NCI-H510A (cell line): ENCODE results near the gene ZCCHC12.
A peak's percentile ranks its signal among the peaks of the same experiment; 100 is the strongest.
"Not testable (repeated sequence)": the region's sequence is repeated elsewhere in the genome, so short reads cannot be mapped to it uniquely, and the experiment has no call there.

ENCODE experiments used
- DNase-seq: peaks from one replicate; lab custom pipeline; 2025; lab: John Stamatoyannopoulos, UW

Gene ZCCHC12

DNA sequence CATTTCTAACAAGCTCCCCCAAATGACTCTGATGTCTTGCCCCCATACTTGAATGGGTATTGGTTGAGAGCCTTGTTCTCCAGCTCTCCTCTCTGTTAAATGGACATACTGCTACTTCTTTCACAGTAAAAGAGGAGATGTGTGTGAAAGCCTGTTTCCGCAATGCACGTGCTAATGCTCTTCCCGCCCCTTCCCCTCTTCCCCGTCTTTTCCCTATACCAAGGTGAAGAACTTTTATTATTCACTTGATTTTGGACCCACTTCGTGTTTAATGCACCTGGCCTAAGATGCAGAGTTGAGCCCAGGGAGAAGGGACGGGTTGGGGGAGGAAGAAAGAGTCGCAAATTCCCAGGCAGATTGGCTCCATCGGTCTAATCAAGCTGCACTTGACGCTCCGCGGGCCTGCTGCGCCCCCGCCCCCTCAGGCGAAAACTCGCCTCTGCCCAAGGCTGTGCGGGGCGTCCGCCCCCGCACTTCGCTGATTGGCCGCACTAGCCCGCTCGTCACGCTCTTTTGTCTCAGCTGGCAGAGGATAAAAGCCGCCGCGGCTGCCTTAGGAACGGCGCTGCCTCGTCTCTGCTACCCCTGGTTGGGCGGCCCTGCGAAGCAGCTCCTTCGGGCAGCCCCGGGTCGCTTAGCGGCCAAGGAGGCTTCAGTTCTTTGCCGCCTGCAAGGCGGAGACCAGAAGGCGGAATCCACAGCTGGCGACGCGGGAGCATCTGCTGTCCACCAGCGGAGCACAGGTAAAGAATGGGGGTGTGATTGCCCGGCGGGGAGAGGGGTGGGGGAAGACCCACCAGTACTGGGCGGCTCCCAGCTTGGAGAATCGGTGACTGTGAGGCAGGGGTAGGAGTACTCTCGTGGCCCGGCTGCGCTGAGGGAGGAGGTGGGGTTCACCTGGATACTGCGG is at the start of gene ZCCHC12:
ZCCHC12 (plus strand) TSS at position 562 of the 910 bp plus-strand sequence. CDS start 1,421 bp downstream, outside the sequence.
- DNase-seq, result peak; percentile 58

DNA sequence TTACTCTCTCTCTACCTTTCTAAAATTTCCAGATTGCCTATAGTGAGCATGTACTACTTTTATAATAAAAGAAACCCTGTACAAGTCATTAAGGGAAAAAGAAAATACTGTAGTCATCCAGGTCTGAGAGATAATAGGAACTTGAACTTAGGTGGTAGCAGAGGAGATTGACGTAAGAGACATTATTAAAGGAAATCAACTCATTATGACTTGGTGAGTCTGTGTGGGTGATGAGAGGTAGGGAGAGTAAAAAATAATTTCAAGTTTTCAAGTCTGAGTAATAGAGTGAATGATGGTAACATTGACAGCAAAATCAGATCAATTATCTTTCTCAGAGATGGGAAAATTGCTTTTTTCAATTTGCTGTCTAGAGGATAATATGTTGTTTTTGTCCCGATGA is 44.0 kb upstream of the ZCCHC12 start:
- no peak for DNase-seq

DNA sequence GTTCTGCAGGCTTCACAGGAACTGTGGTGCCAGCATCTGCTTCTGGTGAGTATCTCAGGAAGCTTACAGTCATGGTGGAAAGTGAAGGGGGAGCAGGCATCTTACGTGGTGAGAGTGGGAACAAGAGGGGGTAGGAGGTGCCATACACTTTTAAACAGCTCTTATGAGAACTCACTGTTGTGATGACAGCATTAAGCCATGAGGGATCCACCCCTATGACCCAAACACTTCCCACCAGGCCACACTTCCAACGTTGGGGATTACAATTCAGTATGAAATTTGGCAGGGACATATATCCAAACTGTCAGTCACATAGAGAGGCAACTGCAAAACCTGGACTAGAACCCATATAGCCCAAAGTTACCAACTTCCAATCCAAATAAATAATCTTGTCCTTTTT is 43.1 kb upstream of the ZCCHC12 start:
- no peak for DNase-seq

DNA sequence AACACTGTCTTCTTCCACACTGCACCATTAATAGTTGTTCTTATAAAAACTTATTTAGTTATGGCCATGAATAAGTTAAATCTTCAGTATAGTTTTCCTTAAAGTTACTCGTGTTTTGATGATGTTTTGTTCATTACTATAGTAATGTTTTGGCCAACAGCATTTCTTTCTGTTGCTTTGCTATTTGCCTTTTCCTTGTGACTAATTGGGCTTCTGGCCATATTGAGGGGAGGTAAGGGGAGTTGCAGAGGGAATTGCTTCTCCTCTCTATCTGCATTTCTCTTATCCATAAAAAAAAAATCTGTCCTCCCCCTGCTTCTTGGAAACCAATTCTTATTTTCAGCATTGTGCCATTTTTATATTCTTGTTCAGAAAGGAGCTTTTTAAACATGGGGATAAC is 42.7 kb upstream of the ZCCHC12 start:
- DNase-seq, result no peak

DNA sequence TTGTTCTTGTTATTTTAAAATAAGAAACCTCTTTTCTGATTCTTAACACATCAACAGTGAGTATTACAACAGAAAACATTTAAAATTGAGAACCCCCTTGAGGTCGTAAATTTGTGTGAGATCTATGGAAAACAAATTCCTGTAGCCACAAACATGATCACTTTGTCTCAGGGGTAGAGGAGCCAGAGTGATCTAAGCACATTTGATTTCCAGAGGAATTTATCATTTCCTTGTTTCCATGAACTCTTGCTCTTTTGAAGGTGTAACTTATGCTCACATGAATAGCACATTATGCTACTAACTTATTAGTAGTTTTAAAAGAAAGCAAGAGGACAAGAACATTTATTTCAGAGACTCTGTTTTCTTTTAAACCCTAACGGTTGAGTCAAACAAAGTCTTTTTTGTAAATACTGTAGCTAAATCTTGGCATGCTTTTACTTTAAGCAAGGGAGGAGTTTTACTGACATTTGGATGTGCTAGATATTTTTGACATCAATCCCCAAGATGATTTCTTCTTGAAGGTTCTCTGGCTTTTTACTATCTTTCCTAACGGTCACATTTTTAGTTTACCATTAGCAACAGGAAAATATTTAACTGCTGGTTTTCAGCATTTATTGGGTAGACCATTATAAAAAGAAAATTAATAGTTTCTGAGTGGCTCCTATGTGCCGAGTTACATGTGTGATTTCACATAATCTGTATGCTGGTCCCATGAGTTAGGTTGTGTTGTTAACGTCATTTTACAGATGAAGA is 27.9 kb upstream of the ZCCHC12 start:
- DNase-seq, result no peak

DNA sequence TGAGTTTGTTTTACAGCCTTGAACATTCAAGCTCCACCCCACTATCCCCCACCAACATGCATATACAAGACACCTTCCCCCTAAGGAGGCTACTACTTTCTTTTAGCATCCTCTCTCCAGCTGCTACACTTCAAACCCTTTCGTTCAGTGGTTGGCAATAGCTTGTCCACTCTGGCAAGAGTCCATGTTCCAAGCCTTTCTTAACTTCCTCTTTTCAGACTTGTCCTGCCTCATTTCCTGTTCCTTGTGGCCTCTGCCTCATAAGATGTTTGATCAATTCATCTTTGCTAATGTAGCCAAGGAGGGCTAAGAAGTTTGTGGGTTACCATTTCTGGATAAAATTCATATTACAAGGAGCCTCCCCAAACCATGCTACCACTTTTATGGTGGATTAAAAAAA is 20.8 kb upstream of the ZCCHC12 start:
- no peak for DNase-seq

DNA sequence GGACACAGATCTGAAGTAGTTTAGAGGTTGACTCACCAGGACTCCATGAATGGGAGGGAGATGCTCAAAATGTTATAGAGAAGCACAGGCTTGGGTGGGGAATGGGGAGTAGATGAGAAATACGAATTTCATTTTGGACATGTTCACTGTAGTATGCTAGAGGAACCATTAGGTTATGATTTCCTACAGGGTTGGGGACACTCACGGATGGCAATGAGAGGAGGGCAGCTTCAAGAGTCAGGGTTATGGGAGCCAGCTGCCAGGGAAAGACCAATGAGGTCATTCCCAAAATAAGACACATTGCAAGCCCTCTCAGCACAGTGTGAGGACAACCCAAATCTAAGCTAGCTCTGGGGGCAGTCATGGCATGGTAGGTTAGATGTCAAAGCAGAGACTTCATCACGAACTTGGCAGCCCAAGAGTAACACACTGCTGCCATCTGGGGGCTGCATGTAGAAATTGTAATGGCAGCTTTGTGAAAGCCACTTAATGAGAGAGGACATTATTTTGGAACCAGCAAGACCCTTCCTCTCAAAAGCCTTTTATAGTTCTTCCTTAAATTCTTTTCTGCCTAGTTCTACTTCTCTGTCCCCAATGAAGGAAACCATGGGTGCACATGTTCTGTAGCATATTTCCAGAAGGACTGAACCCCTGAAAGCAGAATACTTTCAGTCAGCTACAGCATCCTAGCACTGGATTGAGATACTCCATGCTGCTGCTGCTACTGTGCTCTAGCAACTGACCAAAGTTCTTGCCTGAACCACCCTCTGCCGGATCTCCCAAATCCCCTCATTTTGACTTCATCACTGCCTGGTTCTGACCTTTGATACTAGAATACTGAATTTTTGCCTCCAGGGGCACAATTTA is 16.2 kb upstream of the ZCCHC12 start:
- DNase-seq, result peak; percentile 14

DNA sequence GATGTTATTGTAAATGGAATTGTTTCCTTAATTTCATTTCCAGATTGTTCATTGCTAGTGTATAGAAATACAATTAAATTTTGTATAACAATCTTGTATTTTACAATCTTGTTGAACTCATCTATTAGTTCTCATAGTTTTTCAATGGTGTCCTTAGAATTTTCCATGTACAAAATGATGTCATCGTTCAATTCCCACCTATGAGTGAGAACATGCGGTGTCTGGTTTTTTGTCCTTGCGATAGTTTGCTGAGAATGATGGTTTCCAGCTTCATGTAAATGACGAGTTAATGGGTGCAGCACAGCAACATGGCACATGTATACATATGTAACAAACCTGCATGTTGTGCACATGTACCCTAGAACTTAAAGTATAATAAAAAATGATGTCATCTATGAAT is 6.4 kb upstream of the ZCCHC12 start:
- not testable (repeated sequence) for DNase-seq

DNA sequence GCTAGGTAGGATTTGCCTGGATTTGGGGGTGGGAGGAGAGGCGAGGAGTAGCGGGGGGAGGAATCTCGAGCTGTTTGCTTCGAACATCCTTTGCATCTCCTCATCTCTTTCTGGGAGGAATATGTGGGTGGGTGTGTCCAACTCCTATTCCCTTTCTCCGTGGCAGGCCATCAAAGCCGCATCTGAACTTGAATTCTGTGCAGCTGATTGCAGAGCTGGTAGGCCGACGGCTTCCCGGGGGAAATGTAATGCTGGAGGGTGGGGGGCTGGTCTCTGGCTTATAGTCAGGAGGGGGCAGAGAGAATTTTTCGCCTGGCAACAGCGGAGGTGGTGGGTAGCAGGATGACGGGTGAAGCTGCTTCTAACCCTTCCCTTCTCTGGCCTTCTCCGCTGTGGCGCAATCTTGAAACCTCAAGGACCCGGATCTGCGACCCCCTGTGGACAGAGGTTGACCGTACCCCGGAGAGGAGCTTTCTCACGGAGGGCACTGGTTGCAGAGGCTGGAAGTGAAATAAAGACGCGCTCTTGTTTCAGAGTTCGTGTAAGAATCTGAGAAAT is 628 bp downstream of the ZCCHC12 start:
- no peak for DNase-seq

DNA sequence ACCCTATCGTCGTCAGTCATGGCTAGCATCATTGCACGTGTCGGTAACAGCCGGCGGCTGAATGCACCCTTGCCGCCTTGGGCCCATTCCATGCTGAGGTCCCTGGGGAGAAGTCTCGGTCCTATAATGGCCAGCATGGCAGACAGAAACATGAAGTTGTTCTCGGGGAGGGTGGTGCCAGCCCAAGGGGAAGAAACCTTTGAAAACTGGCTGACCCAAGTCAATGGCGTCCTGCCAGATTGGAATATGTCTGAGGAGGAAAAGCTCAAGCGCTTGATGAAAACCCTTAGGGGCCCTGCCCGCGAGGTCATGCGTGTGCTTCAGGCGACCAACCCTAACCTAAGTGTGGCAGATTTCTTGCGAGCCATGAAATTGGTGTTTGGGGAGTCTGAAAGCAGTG is 1.6 kb downstream of the ZCCHC12 start:
- DNase-seq, result no peak

DNA sequence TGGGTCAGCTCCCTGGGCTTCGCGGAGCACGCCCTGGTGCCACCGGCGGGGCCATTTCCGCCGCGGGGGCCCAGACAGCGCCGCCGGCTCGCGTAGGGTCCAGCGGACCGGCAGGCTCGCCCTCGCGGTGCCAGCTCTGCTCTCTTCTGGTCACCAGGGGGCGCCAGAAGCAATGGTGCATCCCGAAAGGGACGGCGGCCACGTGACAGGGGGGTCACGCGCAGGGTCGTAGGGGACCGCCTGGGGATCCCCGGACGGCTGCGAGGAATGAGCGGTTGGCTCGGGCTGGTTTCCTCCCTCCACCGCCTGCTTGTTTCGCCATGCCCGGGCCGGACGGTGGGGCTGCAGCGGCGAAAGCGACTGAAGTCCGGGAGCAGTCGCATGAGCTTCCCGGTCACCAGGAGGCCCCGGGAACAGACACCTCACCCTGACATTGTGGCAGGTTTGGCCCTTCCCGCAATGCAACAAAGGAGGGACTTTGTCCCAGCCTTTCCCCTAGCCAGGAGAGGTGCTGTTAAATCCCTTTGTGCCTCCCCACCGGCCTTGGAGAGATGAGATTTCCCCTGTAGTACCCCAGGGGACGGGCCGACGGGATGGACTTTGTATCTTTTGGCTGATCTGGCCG is 15.8 kb downstream of the ZCCHC12 start:
- DNase-seq, result peak; percentile 33

DNA sequence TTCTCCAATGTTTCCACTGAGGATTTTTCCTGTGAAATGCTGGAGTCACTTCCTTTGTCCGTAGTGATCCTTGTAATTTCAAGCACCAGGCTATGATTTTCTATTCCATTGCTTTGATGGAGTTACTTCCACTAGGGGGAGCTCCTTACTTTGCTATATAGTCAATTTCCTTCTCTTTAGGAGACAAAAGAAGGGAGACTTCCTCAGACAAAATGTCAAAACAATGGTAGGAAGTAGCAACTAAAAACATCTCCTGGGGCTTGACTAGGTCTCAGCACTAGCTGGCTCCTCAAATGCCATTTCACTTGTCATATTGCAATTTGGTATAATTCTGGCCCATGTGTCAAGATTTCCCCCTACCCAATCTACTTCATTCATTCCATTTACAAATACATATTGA is 24.1 kb downstream of the ZCCHC12 start:
- peak; percentile 13 for DNase-seq

DNA sequence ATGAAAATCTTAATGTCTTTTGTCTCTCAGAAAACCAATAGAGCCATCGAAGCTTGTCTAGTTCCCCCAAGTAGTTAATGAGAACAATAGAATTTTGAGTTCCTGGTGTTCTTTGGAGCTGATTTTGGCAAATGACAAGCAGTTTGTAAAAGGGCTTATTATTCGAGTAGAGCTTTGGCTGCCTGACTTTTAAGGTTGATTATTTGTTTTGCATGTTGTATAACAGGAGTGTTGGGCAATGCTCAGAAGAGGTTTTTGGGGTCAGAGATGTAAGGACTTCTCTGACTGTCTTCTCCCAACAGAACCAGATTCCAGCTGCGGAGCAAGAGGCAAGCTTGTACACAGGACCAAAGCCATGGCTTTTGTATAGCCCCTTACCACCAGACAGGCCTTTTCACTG is 30.0 kb downstream of the ZCCHC12 start:
- DNase-seq, result no peak

DNA sequence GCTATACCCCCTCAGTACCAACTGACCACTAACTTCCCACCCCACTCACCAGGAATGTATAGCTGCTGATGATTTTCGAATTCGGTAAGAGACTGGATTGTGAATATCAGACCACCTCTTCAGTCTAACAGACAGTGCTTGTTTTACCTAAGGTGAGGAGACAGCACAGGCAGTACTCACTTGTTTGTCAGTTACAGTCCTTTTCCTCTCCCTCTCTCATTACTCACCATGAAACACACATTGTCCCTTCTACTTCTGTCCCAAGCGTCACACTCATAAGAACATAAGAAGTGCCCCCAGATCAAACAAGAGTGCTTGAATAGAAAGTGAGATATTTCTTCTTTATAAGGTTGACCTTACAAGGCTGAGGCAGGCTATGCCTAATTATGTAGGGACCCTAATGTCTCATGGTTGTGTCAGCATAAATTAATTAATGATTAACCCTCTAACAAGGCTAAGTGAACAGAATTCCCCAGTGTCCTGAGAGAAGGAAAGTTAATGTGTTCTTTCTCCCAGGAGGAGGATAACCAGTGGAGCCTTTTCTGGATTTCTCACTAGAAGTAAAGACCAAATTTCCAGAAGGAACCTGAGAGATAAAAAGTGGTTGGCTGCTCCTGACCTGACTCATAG is 32.2 kb downstream of the ZCCHC12 start:
- no peak for DNase-seq

DNA sequence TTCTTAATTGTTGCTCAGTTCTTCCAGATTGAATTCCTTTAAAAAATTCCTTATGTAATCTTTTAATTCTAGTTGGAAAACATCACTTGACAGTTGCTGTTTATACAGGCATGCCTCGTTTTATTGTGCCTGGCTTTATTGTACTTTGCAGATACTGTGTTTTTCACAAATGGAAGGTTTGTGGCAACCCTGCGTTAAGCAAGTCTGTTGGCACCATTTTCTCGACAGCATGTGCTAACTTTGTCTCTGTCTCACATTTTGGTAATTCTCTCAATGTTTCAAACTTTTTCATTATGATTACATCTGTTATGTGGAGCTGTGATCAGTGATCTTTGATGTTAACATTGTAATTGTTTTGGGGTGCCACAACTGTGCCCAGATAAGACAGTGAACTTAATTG is 33.4 kb downstream of the ZCCHC12 start:
- no peak for DNase-seq

DNA sequence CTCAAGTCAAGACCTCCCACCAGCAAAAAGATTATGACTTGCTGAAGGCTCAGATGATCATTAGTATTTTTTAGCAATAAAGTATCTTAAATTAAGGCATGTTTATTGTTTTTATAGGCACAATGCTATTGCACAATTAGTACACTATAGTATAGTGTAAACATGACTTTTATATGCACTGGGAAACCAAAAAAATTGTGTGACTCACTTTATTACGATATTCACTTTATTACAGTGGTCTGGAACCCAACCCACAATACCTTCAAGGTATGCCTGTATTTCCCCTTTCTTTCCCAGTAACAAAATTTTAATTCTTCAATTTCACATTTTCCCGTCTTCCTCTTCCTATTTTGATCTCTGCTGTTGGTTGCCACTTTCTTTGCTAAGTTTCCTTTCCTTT is 37.7 kb downstream of the ZCCHC12 start:
- no peak for DNase-seq

DNA sequence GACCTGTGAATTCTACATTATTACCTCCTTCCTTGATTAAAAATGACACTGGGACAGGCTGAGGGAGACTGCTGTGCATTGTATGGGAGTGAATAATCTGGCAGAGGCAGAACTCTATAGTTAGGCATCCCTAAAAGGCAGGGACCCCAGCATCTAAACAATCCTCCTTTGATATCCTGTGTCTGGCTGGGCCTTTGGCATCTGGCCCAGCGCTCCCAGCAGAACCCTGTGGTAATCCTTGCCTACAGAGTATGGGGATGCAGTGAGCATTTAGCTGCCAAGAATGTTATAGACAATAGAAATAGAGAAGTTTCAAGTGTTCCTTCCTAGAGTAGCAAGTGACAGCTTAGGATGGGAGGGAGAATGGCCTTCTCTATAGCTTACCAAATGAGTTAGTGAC is 38.5 kb downstream of the ZCCHC12 start:
- DNase-seq, result no peak

DNA sequence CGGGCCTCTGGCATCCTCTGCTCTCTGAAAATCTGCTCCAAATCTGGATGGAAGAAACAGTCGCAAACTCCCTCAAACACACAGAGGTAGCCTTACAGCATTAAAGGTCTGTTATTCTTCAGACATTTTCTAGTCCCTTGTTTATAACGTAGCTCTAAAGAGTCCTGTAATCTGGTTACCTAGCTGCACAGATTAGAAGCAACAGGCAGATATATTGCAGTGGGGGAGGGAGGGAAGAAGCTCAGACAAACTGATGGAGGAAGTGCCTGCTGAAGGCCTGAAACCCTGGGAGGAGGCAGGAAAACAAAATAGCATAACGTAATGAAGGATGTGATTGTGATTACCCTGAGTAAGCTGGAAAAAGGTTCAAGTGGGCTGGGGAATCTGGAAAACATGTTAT is 39.4 kb downstream of the ZCCHC12 start:
- DNase-seq, result no peak

DNA sequence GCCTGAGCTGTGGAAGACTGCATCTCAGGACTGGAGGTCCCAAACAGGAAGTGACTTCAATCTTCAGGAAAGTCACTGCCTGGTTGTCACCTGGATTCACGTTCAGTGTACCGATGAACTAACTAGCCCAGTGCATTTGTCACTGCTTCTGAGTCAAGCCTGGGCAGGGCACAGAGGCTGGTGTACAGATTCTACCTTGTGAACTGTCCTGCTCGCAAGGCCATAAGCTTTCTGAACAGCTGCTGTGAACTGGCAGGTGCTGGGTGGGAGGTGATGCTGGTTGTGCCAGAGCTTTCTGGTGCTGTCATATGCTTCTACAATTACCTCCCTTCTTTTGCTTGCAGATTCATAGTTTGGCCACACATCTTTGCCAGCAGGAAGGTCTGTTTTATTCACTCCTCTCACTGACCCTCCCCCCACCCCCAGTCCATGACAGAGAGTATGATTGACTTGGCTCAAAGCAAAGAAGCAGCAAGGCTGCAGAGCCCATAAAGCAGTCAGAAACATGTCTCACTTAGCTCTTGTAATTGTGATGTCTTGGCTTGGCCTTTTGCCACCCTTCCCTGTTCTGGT is 40.5 kb downstream of the ZCCHC12 start:
- no peak for DNase-seq

DNA sequence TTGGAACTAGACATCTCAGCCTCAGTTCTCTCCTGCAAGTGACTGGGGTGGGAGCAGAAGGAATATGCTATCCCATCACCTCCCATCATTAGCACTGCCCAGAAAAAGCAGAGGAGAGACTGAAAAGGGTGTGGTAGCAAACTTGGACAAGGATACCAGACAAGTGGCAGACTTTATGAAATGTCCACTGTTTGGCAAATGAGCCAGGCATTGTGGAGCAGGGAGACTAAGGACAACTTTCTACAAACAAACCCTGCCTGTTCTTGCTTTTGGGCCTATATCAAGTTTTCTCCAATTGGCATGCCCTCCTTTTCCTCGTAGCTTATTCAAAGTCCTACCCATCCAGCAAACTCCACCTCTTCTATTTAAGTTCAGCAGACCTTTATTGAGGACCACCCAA is 41.6 kb downstream of the ZCCHC12 start:
- no peak for DNase-seq

DNA sequence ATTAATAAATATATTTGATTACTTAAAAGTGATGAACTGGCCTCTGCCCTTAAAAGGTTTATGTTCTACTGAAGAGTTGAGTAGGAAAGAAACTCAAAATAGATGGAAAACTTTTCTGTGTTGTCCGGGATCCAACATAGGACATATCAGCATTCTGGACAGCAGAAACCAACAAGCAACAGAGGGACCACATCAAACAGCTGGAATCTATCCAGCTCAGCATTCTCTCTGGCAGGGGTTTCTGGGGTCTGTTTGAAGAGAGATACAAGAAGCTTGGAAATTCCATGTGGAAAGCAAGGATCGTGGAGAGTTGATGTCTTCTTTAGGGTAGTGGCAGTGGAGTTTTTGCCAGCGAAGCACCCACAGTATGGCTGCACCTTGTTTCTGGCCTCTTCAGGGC is 43.6 kb downstream of the ZCCHC12 start:
- DNase-seq, result no peak
